Hematopoietic multipotent progenitor cell (in vitro differentiated cells): Measurements from ENCODE around the gene TXNRD1. TPM values are rescaled to one million over a fixed set of nuclear protein-coding genes. Genes with fewer than 3 reads are reported as not detected.

ENCODE experiments used
- DNase-seq, 3 donors: peaks; one replicate each; pipeline ENCODE4 v3.0.0-alpha.2; 2011 to 2015; ENCODE audit warnings: low read depth in 2 of 3, low spot score in 2 of 3
- total RNA-seq: library from RNA; depleted of rRNA; stranded (reverse); fragments of >200 nt; gene quantifications from one replicate; pipeline ENCODE4 v1.2.3, GENCODE V29; 2012

The TXNRD1 gene
- total RNA-seq, 1 donor, result 82.1 TPM

GRCh38 chr12:104296718-104297117 lies 81.1 kb downstream of the TXNRD1 start:
- DNase-seq, result no peak

DNA sequence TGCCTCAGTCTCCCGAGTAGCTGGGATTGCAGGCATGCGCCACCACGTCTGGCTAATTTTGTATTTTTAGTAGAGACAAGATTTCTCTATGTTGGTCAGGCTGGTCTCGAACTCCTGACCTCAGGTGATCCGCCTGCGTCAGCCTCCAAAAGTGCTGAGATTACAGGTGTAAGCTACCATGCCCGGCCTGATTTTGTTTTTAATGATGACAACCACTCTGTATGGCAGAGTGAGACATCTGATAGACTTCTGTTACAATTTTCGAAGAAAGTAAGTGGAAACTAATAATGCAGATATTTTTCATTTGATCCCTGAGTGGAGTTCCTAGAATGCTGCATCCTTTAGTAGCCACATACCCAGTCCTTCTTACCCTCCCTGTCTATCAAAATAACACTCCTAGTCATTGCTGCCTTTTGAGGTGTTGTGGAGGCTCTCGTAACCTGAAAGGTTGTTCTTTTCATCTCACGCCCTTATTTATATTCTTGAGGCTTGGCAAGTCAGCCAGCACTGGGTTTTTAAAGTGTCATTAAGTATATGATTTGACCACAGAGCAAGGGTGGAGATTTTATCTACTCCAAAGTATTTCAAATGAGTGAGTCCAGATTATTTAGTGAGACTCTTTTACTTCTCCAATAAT lies 82.0 kb downstream of the TXNRD1 start:
- no peak for DNase-seq

DNA sequence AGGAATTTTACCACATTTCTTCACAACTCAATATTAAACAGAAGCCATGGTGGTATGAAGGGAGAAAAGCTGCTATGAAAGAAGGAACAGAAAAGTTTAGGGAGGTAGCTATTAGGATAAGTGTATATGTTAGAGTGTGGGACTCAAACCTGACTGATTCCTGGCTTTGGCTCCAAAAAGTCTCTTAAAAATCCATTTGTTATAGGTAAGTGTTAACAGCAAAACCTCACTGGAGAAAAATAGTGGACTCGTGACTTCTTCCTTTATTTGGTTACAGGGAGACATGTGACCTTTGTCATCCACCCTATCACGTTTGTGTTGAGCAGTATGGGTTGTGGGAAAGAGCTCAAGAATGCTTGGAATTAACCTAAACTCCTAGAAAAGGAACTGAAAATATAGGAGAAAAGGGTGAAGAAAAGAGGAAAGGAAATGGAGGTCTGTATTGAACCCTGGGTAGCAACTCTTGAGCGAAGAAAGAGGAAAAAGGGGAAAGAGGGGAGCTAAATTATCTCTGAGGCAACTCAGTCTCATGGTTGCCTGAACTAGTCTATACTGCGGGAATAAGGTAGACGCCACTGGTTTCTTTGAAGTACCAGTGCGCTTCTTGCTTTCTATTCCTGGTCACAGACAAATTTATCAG lies 84.4 kb downstream of the TXNRD1 start:
- no peak for DNase-seq

- DNase-seq, result peak; percentile 71 to 86 (median 81)
Observed at GRCh38 chr12:104303538-104304151, 88.1 kb downstream of the TXNRD1 start, which contains the start of gene EID3. Gene EID3, plus strand, starts transcription at chr12:104303739. Its CDS starts 196 bp downstream, at chr12:104303935.

- no peak for DNase-seq
Observed at GRCh38 chr12:104304261-104305009, 88.9 kb downstream of the TXNRD1 start.

DNA sequence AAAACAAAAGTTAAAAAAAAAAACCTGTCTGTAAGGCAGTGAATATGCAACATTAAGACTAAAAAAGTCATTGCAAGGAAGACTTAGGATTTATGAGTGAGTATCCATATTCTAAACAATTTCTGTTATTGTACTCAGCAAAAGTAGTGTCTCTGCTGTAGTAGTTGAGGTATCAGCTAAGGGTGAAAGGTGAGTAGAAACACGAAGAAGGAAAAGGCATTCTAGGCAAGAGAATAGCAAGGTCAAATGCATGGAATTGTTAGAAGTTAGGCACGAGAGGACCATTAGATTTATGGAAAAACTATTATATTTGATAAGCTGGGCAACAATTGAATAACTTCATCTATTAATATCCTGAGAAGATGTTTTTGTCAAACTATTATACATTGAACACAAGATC lies 89.8 kb downstream of the TXNRD1 start:
- DNase-seq, result no peak

DNA sequence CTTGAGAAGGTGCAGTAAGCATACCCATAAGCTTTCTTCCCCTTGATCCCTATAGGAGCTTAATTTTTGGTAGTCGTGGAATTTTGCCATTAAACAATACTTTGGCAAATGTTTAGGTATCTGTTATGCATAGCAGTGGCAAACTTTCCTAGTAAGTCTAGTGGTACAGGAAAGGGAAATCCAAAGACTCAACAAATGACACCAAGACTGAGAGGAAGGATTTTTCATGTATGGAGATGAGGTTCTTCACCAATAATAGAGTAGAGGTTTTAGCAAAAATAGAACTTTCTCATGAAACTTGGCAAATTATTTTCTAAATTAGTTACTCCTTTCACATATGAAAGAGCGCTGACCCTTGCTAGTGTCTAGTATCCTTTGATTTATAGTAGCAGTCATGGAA lies 90.8 kb downstream of the TXNRD1 start:
- DNase-seq, result no peak

GRCh38 chr12:104306943-104307654 lies 91.5 kb downstream of the TXNRD1 start:
- no peak for DNase-seq

DNA sequence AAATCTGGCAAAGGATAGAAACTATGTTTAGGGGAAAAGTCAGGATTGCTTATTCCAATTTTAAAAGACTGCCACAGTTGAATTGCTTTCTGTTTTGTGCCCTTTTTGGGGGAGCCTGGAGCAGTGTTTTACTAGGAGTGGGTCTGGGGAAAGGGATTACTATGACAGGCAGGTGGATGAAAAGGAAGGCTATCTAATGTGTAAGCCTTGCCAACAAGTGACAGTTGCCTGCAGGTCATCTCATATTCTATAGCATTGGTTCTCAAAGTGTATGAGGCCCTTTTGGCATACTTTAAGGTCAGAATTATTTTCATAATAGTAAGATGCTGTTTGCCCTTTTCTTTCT lies 92.0 kb downstream of the TXNRD1 start:
- DNase-seq, result no peak

- DNase-seq, result no peak
Observed at GRCh38 chr12:104309446-104309993, 93.9 kb downstream of the TXNRD1 start.

DNA sequence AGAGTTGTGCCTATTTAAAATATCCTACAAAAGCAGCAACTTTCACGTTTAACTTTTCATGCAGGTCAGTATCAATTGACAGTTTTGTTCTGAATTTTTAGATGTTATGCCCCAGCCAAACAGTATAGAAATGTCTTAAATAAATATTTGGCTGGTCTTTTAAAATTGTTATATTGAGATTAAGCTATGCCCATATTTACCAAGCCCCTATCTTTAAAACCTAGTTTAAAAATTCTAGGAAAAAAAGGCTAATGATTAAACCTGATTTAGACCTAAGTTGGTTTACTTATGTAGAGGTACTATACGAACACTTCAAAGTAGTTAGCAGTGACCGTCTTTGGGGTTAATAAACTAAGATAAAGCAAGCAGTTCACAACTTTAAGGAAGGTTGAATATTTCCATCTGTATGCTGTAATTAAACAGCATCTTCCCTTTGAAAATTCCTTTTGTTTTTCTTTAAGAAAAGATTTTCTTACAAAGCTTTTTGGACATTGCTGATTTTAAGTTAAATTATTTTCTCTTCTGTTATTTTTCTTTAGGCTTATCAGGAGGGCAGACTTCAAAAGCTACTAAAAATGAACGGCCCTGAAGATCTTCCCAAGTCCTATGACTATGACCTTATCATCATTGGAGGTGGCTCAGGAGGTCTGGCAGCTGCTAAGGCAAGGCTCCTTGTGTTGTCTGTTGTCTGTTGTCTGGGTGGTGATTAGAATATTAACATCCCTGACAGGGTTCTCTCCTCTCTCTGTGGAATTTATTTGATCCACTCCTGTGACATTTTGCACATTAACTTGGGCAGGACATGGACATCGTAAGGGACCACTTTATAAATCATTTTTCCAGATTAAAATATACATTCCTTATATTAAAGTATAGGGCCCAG lies 95.4 kb downstream of the TXNRD1 start:
- DNase-seq, result no peak

DNA sequence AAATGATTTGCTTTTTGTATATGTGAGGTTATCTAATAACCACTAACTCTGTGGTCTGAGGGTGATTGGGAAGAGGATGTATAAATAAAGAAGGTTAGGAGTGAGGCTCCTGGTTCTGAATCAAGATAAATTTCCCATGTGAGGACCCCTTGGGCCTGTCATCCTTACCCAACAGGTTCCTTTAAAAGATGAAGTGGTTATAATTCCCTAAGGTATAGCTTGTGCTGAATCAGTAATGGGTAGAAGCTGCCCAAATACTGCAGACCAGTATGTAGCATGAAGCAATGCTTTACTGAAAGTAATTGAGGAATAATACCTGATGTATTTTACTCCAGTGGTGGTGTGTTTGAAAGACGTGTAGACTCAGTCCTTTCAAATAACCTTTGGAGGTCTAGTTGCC lies 96.6 kb downstream of the TXNRD1 start:
- no peak for DNase-seq

DNA sequence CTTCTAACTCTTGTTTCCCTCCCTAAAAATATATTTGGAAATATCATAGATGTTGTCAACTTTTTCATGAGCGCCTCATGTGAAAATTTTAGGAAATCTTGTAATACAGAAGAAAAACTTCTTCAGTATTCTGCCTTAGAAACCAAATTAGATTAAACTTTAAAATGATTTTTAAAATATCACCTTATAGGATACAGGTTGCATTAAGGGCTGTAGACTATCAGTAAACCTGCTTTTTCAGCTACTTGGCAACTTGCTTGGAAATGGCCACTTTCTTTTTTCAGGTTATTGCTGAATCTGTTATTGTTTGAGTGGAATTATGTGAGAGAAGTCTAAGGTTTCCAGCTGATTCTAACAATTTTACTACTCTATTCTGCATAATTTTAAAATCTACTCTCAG lies 97.1 kb downstream of the TXNRD1 start:
- no peak for DNase-seq

- DNase-seq, result no peak
Observed at GRCh38 chr12:104313568-104314241, 98.1 kb downstream of the TXNRD1 start.

- no peak for DNase-seq
Observed at GRCh38 chr12:104314242-104314614, 98.6 kb downstream of the TXNRD1 start.

- DNase-seq, result no peak
Observed at GRCh38 chr12:104315326-104316224, 100.0 kb downstream of the TXNRD1 start.

- no peak for DNase-seq
Observed at GRCh38 chr12:104316936-104317335, 101.4 kb downstream of the TXNRD1 start.
